ENCODE measurements around the gene HIVEP3. TPM values are rescaled to one million over a fixed set of nuclear protein-coding genes. Genes with fewer than 3 reads are reported as not detected.

The HIVEP3 gene
- total RNA-seq, 1 donor from 2014 or later = 2.9 TPM

DNA sequence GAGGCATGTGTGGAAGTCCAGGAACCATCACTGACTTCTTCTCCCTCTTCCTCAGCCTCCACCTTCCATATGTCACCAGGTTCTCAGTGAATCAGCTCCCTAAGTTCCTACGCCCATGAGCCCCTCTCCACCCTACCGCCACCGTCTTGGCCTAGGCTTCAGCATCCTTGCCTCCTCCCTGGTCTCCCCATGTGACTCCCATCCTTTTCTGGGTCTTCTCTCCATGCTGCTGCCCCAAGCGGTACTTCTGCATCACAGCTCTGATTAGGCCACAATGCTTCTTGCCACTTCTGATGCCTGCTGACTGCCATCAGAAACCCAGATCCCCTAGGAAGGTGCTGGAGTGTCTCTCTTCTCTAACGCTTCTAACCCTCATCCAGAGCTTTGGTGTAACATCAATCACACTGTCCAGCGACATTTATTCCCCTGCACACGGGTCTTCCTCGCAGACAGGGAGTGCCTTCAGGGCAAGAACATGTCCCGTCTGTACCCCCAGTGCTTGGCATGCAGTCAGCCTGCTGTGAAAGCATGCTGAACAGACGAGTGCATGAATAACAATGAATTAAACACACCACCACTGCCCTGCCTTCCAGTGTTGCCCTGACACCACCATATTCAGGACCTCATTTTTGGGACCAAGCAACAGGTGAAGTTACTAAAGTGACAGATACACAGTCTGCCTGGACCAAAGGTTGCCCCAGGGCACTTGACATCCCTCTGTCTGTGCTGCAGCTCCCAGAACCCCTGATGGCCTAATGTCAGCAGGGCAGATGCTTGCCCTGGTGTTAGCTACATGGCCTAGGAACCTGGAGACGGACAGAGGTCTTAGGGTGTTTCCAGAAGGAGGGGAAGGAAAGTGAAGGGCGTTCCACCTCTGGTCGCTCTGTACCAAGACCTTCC lies 275.6 kb downstream of the HIVEP3 start:
- Histone ChIP-seq H3K27ac (no peak overlapping the region), H3K27me3 (no peaks in the 10 kb centered on the region), H3K36me3 (no peaks in the 10 kb centered on the region), H3K9me3 (no peaks in the 10 kb centered on the region), H3K4me3 (no peak overlapping the region), H3K4me1 (no peaks in the 10 kb centered on the region)
- TF ChIP-seq POLR2A (IDR thresholded peaks at IDR 0.05) (no peak), POLR2AphosphoS5 (IDR thresholded peaks at IDR 0.05; ENCODE audit: insufficient read depth in 1 of 2, low read depth in 1 of 2) (no peak)
- TF ChIP-seq, protein P1, sequence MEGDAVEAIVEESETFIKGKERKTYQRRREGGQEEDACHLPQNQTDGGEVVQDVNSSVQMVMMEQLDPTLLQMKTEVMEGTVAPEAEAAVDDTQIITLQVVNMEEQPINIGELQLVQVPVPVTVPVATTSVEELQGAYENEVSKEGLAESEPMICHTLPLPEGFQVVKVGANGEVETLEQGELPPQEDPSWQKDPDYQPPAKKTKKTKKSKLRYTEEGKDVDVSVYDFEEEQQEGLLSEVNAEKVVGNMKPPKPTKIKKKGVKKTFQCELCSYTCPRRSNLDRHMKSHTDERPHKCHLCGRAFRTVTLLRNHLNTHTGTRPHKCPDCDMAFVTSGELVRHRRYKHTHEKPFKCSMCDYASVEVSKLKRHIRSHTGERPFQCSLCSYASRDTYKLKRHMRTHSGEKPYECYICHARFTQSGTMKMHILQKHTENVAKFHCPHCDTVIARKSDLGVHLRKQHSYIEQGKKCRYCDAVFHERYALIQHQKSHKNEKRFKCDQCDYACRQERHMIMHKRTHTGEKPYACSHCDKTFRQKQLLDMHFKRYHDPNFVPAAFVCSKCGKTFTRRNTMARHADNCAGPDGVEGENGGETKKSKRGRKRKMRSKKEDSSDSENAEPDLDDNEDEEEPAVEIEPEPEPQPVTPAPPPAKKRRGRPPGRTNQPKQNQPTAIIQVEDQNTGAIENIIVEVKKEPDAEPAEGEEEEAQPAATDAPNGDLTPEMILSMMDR (IDR thresholded peaks at IDR 0.05) = no peak
- DNase-seq (ENCODE audit: extremely low spot score in 2 of 2) = no peak
- intact Hi-C loops (cut with DNase I) = no loop called here

GRCh38 chr1:41641941-41642527 lies 276.7 kb downstream of the HIVEP3 start:
- no peaks in the 10 kb centered on the region for H3K4me1 ChIP-seq
- intact Hi-C loops (cut with DNase I) = no loop called here
- no peaks in the 10 kb centered on the region for H3K9me3 ChIP-seq
- TF ChIP-seq POLR2AphosphoS5 (IDR thresholded peaks at IDR 0.05; ENCODE audit: insufficient read depth in 1 of 2, low read depth in 1 of 2) (no peak), POLR2A (IDR thresholded peaks at IDR 0.05) (no peak)
- TF ChIP-seq, protein P1 (IDR thresholded peaks at IDR 0.05) = no peak
- H3K36me3 ChIP-seq = no peaks in the 10 kb centered on the region
- no peak for DNase-seq (ENCODE audit: extremely low spot score in 2 of 2)
- no peak overlapping the region for H3K4me3 ChIP-seq
- no peaks in the 10 kb centered on the region for H3K27me3 ChIP-seq
- no peak overlapping the region for H3K27ac ChIP-seq

DNA sequence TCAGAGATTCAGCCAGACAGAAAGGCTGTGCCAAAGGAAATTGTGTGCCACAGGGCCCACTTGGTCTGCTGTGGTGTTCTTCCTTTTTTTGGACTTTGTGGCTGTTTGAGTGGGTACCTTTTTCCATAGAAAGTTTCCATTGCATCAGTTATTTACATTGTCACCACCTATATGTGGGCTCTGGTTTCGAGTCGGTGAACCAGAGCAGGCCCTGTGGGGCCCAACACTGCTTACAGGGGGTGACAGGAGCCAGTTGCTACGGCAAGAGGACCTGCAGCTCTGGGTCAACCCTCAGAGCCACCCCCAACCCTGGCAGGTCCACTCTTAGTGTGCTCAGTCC lies 277.3 kb downstream of the HIVEP3 start:
- intact Hi-C loops (cut with DNase I) = no loop called here
- H3K27me3 ChIP-seq = no peaks in the 10 kb centered on the region
- H3K36me3 ChIP-seq = no peaks in the 10 kb centered on the region
- H3K4me3 ChIP-seq = no peak overlapping the region
- no peaks in the 10 kb centered on the region for H3K9me3 ChIP-seq
- TF ChIP-seq, protein P1 (IDR thresholded peaks at IDR 0.05) = no peak
- TF ChIP-seq POLR2AphosphoS5 (IDR thresholded peaks at IDR 0.05; ENCODE audit: insufficient read depth in 1 of 2, low read depth in 1 of 2) (no peak), POLR2A (IDR thresholded peaks at IDR 0.05) (no peak)
- H3K4me1 ChIP-seq = no peaks in the 10 kb centered on the region
- H3K27ac ChIP-seq = no peak overlapping the region
- DNase-seq (ENCODE audit: extremely low spot score in 2 of 2) = no peak

DNA sequence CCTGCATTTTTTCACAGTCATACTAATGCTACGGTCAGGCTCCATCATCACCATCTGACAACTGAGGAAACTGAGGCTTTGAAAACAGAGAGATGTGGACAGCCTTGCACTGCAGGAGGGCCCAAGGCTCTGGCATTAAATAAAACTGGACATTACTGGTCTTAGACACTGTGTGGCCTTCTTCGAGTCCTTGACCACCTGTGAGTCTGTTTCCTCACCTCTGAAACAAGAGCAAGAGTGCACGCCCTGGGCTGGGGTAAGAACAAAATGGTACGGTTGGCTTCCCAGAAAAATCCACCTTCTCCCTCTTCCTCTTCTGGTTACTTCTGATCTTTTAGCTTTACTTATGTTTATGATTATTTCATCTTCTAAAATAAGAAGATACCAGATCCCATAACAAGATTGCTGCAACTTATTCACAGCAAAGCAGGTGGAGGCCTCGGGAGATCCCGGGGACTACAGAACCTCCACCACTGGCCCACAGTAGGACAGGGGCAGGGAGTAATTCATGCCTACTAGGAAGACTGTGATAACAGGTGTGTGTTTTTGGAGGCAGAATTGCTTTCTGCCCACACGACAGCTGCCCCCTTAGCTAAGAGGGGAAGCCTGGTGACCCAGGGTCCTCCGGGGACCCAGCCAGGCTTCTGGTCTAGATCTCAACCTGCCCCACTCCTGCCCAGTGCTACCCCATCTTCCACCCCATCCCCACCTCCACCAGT lies 277.8 kb downstream of the HIVEP3 start:
- no peak for DNase-seq (ENCODE audit: extremely low spot score in 2 of 2)

More for the DNA sequence above, 277.8 kb downstream of the HIVEP3 start:
- H3K9me3 ChIP-seq = no peaks in the 10 kb centered on the region
- intact Hi-C loops (cut with DNase I) = no loop called here
- no peak overlapping the region for H3K27ac ChIP-seq
- no peaks in the 10 kb centered on the region for H3K4me1 ChIP-seq
- no peaks in the 10 kb centered on the region for H3K27me3 ChIP-seq
- TF ChIP-seq POLR2A (IDR thresholded peaks at IDR 0.05) (no peak), POLR2AphosphoS5 (IDR thresholded peaks at IDR 0.05; ENCODE audit: insufficient read depth in 1 of 2, low read depth in 1 of 2) (no peak)
- TF ChIP-seq, protein P1 (IDR thresholded peaks at IDR 0.05) = no peak
- H3K36me3 ChIP-seq = no peaks in the 10 kb centered on the region
- no peak overlapping the region for H3K4me3 ChIP-seq
